ENCODE results near the gene NUDT1. TPM values are rescaled to one million over a fixed set of nuclear protein-coding genes. Genes with fewer than 3 reads are reported as not detected.

NUDT1 gene
- total and polyA plus RNA-seq, 2 experiments from 2014 or later = 54.5 to 163 TPM

DNA sequence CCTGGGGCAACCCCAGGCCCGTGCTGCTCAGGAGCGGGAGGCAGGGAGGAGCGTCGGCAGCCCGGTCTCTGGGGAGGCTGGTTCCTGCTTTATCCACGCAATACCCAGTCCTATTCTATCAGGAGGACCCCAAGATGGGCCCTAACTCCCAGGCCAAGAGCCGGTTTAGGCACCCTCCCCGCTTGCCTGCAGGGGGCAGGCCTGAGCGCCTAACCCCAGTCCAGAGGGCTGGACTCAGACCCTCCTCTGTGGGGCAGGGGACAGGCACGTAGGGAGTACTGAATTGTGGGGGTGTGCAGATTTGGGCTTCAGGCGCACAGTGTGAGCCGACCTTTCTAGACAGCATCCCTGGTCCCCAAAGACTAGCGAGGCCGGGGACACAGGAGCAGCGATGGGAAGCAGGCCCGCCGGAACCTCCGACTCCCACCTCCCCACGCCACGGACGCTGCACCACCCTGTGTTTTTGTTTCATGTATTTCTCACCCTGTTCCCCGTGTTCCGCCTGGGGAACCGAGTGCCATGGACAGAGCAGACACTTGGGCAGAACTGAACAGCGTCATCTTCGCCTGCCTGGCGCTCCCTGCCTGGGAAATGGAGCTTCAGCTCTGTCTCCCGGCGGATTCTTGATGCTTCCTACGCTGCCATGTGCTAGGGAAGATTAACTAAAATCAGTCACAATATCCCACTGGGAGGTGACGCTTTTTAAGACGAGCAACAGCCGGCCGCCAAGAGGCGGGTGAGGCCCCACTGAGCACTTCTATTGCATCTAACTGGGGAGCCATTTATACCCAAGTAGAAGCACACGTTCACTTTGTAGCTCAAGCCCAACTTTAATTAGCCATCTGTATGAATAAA, 5.3 kb downstream of the NUDT1 start:
- H3K4me2 ChIP-seq = no peak overlapping the region
- no peaks in the 10 kb centered on the region for H3K9me2 ChIP-seq (ENCODE audit: insufficient read depth)
- no peak overlapping the region for H3K27ac Mint-ChIP-seq
- H3K79me2 ChIP-seq (replicated peaks; ENCODE audit: insufficient read depth) = peaks cover 8% of the 10 kb centered on the region
- peaks cover 21% of the 10 kb centered on the region for H3K36me3 Mint-ChIP-seq (ENCODE audit: low read depth)
- ATAC-seq (peak; percentile 83), DNase-seq (ENCODE audit: low spot score) (peak; percentile 83)
- TF ChIP-seq, protein P1, sequence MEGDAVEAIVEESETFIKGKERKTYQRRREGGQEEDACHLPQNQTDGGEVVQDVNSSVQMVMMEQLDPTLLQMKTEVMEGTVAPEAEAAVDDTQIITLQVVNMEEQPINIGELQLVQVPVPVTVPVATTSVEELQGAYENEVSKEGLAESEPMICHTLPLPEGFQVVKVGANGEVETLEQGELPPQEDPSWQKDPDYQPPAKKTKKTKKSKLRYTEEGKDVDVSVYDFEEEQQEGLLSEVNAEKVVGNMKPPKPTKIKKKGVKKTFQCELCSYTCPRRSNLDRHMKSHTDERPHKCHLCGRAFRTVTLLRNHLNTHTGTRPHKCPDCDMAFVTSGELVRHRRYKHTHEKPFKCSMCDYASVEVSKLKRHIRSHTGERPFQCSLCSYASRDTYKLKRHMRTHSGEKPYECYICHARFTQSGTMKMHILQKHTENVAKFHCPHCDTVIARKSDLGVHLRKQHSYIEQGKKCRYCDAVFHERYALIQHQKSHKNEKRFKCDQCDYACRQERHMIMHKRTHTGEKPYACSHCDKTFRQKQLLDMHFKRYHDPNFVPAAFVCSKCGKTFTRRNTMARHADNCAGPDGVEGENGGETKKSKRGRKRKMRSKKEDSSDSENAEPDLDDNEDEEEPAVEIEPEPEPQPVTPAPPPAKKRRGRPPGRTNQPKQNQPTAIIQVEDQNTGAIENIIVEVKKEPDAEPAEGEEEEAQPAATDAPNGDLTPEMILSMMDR (conservative IDR thresholded peaks at IDR 0.05; ENCODE audit: low read depth in 2 of 2) = peak; percentile 81 to 86
- no peak for TF ChIP-seq POLR2AphosphoS5 (IDR thresholded peaks at IDR 0.05; ENCODE audit: low read depth)
- peaks cover 14% of the 10 kb centered on the region for H3K27me3 Mint-ChIP-seq (ENCODE audit: insufficient read depth, low read depth, poor library complexity)
- H2AFZ ChIP-seq = no peak overlapping the region
- no peaks in the 10 kb centered on the region; the same call in 1 of the 2 replicates for H3K36me3 ChIP-seq (ENCODE audit: insufficient read depth)
- H3K27ac ChIP-seq (ENCODE audit: low read depth) = no peak overlapping the region
- no peak overlapping the region for H3K4me3 ChIP-seq
- no peaks in the 10 kb centered on the region for H3K9me3 Mint-ChIP-seq
- peaks cover 9% of the 10 kb centered on the region for H3K4me1 Mint-ChIP-seq
- H3K4me3 Mint-ChIP-seq = no peak overlapping the region
- H3K4me1 ChIP-seq (ENCODE audit: insufficient read depth) = peaks cover 12% of the 10 kb centered on the region; the same call in 1 of the 2 replicates
- H4K20me1 ChIP-seq (replicated peaks; ENCODE audit: insufficient read depth) = no peaks in the 10 kb centered on the region; the same call in 1 of the 2 replicates
- no peaks in the 10 kb centered on the region for H3F3A ChIP-seq (replicated peaks; ENCODE audit: low read depth)
- no peaks in the 10 kb centered on the region for H3K27me3 ChIP-seq (ENCODE audit: insufficient read depth)

DNA sequence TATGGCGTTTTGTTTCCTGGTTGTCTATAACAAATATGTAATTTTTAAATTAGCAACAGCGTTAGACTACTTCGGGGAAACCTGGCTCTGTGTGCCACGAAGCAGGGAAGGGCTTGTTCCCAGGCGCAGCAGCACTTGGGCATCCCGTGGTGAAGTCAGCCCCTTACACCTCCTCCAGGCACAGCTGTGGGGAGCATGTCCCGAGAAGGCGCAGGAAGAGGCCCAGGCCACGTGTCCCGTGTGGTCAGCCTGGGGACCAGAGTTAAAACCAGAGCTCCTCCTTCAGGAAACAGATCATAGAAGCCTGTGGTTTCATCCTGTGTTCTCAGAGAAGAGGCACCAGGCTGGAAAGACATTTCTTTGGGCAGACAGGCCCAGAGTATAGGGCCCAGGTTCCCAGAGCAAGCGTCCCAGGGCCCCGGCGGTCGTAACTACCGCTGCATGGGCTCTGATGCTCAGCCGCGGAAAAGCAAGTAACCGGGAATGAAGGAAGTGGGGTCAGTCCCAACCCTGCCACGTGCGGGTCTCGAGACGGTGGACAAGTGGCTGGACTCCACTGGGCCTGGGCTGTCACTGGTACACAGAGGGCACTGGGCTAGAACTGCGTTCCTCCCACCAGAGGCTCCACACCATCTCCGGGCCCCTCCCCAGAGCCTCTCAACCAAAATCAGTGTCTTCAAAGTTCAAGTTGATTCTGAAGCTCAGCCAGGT, 7.1 kb downstream of the NUDT1 start:
- H2AFZ ChIP-seq = no peak overlapping the region
- ATAC-seq = peak; percentile 5; the same call in 1 of the 3 replicates
- H3K4me1 Mint-ChIP-seq = peaks cover 3% of the 10 kb centered on the region; the same call in 2 of the 3 replicates
- TF ChIP-seq POLR2AphosphoS5 (IDR thresholded peaks at IDR 0.05; ENCODE audit: low read depth) = no peak
- TF ChIP-seq, protein P2, sequence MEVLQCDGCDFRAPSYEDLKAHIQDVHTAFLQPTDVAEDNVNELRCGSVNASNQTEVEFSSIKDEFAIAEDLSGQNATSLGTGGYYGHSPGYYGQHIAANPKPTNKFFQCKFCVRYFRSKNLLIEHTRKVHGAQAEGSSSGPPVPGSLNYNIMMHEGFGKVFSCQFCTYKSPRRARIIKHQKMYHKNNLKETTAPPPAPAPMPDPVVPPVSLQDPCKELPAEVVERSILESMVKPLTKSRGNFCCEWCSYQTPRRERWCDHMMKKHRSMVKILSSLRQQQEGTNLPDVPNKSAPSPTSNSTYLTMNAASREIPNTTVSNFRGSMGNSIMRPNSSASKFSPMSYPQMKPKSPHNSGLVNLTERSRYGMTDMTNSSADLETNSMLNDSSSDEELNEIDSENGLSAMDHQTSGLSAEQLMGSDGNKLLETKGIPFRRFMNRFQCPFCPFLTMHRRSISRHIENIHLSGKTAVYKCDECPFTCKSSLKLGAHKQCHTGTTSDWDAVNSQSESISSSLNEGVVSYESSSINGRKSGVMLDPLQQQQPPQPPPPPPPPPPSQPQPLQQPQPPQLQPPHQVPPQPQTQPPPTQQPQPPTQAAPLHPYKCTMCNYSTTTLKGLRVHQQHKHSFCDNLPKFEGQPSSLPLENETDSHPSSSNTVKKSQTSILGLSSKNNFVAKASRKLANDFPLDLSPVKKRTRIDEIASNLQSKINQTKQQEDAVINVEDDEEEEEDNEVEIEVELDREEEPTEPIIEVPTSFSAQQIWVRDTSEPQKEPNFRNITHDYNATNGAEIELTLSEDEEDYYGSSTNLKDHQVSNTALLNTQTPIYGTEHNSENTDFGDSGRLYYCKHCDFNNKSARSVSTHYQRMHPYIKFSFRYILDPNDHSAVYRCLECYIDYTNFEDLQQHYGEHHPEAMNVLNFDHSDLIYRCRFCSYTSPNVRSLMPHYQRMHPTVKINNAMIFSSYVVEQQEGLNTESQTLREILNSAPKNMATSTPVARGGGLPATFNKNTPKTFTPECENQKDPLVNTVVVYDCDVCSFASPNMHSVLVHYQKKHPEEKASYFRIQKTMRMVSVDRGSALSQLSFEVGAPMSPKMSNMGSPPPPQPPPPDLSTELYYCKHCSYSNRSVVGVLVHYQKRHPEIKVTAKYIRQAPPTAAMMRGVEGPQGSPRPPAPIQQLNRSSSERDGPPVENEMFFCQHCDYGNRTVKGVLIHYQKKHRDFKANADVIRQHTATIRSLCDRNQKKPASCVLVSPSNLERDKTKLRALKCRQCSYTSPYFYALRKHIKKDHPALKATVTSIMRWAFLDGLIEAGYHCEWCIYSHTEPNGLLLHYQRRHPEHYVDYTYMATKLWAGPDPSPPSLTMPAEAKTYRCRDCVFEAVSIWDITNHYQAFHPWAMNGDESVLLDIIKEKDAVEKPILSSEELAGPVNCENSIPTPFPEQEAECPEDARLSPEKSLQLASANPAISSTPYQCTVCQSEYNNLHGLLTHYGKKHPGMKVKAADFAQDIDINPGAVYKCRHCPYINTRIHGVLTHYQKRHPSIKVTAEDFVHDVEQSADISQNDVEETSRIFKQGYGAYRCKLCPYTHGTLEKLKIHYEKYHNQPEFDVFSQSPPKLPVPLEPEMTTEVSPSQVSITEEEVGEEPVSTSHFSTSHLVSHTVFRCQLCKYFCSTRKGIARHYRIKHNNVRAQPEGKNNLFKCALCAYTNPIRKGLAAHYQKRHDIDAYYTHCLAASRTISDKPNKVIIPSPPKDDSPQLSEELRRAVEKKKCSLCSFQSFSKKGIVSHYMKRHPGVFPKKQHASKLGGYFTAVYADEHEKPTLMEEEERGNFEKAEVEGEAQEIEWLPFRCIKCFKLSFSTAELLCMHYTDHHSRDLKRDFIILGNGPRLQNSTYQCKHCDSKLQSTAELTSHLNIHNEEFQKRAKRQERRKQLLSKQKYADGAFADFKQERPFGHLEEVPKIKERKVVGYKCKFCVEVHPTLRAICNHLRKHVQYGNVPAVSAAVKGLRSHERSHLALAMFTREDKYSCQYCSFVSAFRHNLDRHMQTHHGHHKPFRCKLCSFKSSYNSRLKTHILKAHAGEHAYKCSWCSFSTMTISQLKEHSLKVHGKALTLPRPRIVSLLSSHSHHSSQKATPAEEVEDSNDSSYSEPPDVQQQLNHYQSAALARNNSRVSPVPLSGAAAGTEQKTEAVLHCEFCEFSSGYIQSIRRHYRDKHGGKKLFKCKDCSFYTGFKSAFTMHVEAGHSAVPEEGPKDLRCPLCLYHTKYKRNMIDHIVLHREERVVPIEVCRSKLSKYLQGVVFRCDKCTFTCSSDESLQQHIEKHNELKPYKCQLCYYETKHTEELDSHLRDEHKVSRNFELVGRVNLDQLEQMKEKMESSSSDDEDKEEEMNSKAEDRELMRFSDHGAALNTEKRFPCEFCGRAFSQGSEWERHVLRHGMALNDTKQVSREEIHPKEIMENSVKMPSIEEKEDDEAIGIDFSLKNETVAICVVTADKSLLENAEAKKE (CRISPR knock-in tag; IDR thresholded peaks at IDR 0.05) = no peak
- no peak for TF ChIP-seq JUNB (IDR thresholded peaks at IDR 0.05; ENCODE audit: unreplicated experiment)
- TF ChIP-seq, protein P1 (conservative IDR thresholded peaks at IDR 0.05; ENCODE audit: low read depth in 2 of 2) = no peak
- TF ChIP-seq, protein P3, sequence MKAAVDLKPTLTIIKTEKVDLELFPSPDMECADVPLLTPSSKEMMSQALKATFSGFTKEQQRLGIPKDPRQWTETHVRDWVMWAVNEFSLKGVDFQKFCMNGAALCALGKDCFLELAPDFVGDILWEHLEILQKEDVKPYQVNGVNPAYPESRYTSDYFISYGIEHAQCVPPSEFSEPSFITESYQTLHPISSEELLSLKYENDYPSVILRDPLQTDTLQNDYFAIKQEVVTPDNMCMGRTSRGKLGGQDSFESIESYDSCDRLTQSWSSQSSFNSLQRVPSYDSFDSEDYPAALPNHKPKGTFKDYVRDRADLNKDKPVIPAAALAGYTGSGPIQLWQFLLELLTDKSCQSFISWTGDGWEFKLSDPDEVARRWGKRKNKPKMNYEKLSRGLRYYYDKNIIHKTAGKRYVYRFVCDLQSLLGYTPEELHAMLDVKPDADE (IDR thresholded peaks at IDR 0.05) = no peak
- no peak for TF ChIP-seq NANOG (IDR thresholded peaks at IDR 0.05; ENCODE audit: borderline replicate concordance)

More for the DNA sequence above, 7.1 kb downstream of the NUDT1 start:
- H3K36me3 ChIP-seq (ENCODE audit: insufficient read depth) = no peaks in the 10 kb centered on the region; the same call in 1 of the 2 replicates
- no peak overlapping the region for H3K4me2 ChIP-seq
- DNase-seq (ENCODE audit: low spot score) = peak; percentile 52
- no peaks in the 10 kb centered on the region for H3K27me3 ChIP-seq (ENCODE audit: insufficient read depth)
- peaks cover under 1% of the 10 kb centered on the region; the same call in 1 of the 2 replicates for H3K79me2 ChIP-seq (replicated peaks; ENCODE audit: insufficient read depth)
- H3K9me2 ChIP-seq (ENCODE audit: insufficient read depth) = no peaks in the 10 kb centered on the region
- peaks cover 21% of the 10 kb centered on the region for H3K36me3 Mint-ChIP-seq (ENCODE audit: low read depth)
- H3K27ac ChIP-seq (ENCODE audit: low read depth) = 0 out of 2 replicates have a peak overlapping the region, but pooled peaks have one; percentile 30
- no peak overlapping the region for H3K27ac Mint-ChIP-seq
- H4K20me1 ChIP-seq (replicated peaks; ENCODE audit: insufficient read depth) = no peaks in the 10 kb centered on the region; the same call in 1 of the 2 replicates
- no peaks in the 10 kb centered on the region for H3K9me3 Mint-ChIP-seq
- H3K4me3 Mint-ChIP-seq = no peak overlapping the region
- H3K4me3 ChIP-seq = no peak overlapping the region
- H3K4me1 ChIP-seq (ENCODE audit: insufficient read depth) = no peaks in the 10 kb centered on the region
- no peaks in the 10 kb centered on the region for H3F3A ChIP-seq (replicated peaks; ENCODE audit: low read depth)
- peaks cover 14% of the 10 kb centered on the region for H3K27me3 Mint-ChIP-seq (ENCODE audit: insufficient read depth, low read depth, poor library complexity)

All from GM23338 (cell line).